Subcutaneous abdominal adipose tissue (tissue), 5 donors: ENCODE measurements around the gene MYT1.

ENCODE experiments used
- H3K27ac ChIP-seq: one replicate; pipeline ENCODE4 v1.7.0; 2013; ENCODE audit warnings: low read depth, mild to moderate bottlenecking, inconsistent platforms, low read length, moderate library complexity
- H3K27me3 ChIP-seq, 5 donors: one replicate each; pipeline ENCODE4 v1.7.0; 2013; ENCODE audit warnings: low read length in 5 of 5, inconsistent platforms in 1 of 5; ENCODE audit not compliant: control insufficient read depth in 5 of 5, insufficient read depth in 4 of 5
- H3K36me3 ChIP-seq, 5 donors: one replicate each; pipeline ENCODE4 v1.7.0; 2013; ENCODE audit warnings: low read length in 5 of 5; ENCODE audit not compliant: control insufficient read depth in 5 of 5, insufficient read depth in 5 of 5
- H3K4me1 ChIP-seq, 5 donors: one replicate each; pipeline ENCODE4 v1.7.0; 2013; ENCODE audit warnings: low read length in 5 of 5, mild to moderate bottlenecking in 3 of 5, moderate library complexity in 1 of 5; ENCODE audit not compliant: control insufficient read depth in 5 of 5, insufficient read depth in 5 of 5
- H3K4me3 ChIP-seq, 5 donors: one replicate each; pipeline ENCODE4 v1.7.0; 2013; ENCODE audit warnings: low read length in 5 of 5, low read depth in 1 of 5
- H3K9ac ChIP-seq, 5 donors: one replicate each; pipeline ENCODE4 v1.7.0; 2013; ENCODE audit warnings: low read length in 5 of 5, mild to moderate bottlenecking in 4 of 5, moderate library complexity in 3 of 5
- H3K9me3 ChIP-seq, 5 donors: one replicate each; pipeline ENCODE4 v1.7.0; 2013; ENCODE audit warnings: low read length in 5 of 5; ENCODE audit not compliant: control insufficient read depth in 5 of 5
- donor health status: healthy.
- donor health status: healthy.
- donor health status: healthy.
- donor health status: healthy.
- donor health status: healthy.

MYT1 gene

DNA sequence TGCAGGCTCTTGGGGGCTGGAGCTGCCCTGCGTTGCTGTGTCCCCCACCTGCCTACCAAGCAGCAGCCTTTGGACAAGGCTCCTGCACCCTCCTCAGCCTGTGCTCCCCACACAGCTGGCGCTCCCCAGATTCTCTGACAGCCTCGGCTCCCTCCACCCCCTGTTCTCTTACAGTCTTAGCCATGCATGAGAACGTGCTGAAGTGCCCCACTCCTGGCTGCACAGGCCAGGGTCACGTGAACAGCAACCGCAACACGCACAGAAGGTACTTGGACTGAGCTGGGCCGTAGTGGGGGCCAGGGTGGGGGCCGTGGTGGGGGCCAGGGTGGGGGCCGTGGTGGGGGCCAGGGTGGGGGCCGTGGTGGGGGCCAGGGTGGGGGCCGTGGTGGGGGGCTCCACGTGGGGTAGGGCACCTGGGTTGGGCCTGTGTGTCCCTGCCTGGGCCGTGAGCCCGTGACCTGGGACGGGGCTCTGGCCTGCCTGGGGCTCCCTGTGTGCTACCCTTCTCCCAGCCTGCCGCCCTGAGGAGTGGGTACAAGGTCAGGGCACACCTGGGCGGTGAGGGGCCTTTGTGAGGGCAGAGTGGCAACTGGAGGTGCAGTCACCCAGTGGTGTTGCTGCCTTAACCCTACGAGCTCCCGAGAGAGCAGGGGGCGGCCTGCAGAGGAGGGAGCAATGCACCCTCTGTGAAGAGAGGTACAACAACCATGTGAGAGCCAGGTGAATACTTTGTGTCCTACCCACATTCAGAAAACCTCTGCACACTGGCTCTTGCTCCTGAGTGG lies 47.8 kb downstream of the MYT1 start:
- H3K4me1 ChIP-seq: peaks cover 11 to 20% (median 18%) of the 10 kb centered on the region in 5 donors
- peaks cover 0 to 2% (median 0%) of the 10 kb centered on the region in 5 donors for H3K9me3 ChIP-seq
- H3K27ac ChIP-seq: no peak overlapping the region
- H3K36me3 ChIP-seq: no peaks in the 10 kb centered on the region
- peaks cover 0 to 8% (median 0%) of the 10 kb centered on the region in 5 donors for H3K27me3 ChIP-seq
- no peak overlapping the region for H3K4me3 ChIP-seq
- no peak overlapping the region for H3K9ac ChIP-seq

DNA sequence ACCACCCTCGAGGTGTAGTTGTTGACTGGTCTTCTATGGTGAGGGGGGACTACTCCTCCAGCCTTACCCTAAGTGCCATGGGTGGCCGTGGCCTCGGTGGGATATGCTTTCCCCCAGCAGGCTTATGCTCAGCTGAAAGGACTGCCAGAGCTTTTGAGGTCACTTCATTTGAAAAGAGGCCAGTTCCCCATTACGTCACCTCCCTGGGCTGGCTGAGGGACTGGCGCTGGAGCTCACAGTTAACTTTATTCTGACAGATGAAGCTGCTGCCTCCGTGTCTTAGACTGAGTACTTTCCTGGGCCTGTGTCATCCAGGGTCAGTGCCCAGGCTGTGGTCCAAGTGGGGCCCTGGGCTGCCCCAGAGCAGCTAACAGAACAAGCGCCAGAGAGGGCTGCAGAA lies 48.5 kb downstream of the MYT1 start:
- H3K4me1 ChIP-seq: peaks cover 11 to 20% (median 18%) of the 10 kb centered on the region in 5 donors
- no peak overlapping the region for H3K27ac ChIP-seq

DNA sequence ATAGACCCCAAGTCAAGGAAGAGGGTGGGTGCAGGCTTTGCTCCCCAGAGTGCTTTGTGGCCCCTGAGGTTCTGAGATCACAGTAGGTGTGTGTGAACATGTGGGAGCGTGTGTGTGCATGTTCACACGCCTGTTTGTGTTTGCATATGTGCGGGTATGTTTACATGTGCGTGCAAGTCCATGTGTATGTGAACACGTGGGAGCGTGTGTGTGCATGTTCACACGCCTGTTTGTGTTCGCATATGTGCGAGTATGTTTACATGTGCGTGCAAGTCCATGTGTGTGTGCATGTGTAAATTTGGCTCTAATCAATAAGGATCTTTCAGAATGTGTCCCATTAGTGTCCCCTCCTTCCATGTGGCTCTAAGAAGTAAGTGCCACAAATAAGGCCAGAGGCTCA lies 49.9 kb downstream of the MYT1 start:
- Histone ChIP-seq H3K9me3 (peaks cover 0 to 2% (median 0%) of the 10 kb centered on the region in 5 donors), H3K9ac (peak overlapping the region in 1 of 5 donors; percentile 98), H3K27ac (no peak overlapping the region), H3K4me1 (peaks cover 11 to 20% (median 18%) of the 10 kb centered on the region in 5 donors), H3K27me3 (peaks cover 0 to 8% (median 0%) of the 10 kb centered on the region in 5 donors), H3K4me3 (no peak overlapping the region), H3K36me3 (no peaks in the 10 kb centered on the region)

More for the DNA sequence above, 48.5 kb downstream of the MYT1 start:
- no peak overlapping the region for H3K4me3 ChIP-seq
- H3K9ac ChIP-seq: no peak overlapping the region
- peaks cover 0 to 8% (median 0%) of the 10 kb centered on the region in 5 donors for H3K27me3 ChIP-seq
- H3K9me3 ChIP-seq: peaks cover 0 to 2% (median 0%) of the 10 kb centered on the region in 5 donors
- H3K36me3 ChIP-seq: no peaks in the 10 kb centered on the region

DNA sequence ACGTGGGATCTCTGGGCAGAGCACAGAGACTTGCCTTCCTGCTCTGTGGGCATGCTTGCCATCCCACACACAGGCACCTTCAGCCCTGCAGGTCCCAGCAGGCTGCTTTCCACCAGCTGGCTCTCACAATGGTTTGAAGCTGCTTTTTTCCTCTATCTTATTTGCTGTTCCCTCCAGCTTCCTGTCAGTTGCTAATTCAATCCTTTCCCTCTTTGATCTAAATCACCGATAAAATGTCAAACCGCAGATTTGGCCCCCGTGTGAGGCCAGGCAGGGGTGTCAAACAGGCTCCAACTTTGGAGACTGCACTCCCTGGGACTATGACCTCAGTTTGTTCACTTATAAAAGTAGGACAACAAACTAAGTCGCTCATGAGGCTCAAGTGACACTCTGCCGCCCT lies 50.7 kb downstream of the MYT1 start:
- Histone ChIP-seq H3K4me1 (peaks cover 11 to 20% (median 18%) of the 10 kb centered on the region in 5 donors), H3K27ac (no peak overlapping the region), H3K27me3 (peaks cover 0 to 13% (median 3%) of the 10 kb centered on the region in 5 donors), H3K4me3 (no peak overlapping the region), H3K9ac (no peak overlapping the region), H3K9me3 (peaks cover 0 to 2% (median 0%) of the 10 kb centered on the region in 5 donors), H3K36me3 (no peaks in the 10 kb centered on the region)

DNA sequence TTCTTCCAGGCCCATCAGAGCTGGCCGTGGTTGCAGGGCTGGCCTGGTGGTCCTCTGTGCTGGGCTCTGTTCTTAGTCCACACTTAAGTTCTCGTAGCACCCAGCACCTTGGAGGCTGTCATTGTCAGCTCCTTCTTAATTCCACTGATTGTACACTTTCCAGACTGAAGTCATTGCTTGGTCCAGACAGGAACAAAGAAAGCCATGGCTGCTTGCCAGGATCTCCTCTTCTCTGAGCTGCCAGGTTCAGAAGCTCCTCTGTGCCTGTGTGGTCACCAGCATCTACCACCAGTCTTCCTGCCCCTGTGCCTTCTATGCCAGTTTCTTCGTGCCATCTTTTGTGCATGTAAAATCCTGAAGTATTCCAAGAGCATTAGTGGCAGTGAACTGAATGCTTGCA lies 51.8 kb downstream of the MYT1 start:
- Histone ChIP-seq H3K27me3 (peaks cover 0 to 17% (median 6%) of the 10 kb centered on the region in 5 donors), H3K9ac (no peak overlapping the region), H3K4me1 (peaks cover 11 to 22% (median 18%) of the 10 kb centered on the region in 5 donors), H3K27ac (no peak overlapping the region), H3K36me3 (no peaks in the 10 kb centered on the region), H3K9me3 (peaks cover 0 to 2% (median 0%) of the 10 kb centered on the region in 5 donors), H3K4me3 (no peak overlapping the region)

DNA sequence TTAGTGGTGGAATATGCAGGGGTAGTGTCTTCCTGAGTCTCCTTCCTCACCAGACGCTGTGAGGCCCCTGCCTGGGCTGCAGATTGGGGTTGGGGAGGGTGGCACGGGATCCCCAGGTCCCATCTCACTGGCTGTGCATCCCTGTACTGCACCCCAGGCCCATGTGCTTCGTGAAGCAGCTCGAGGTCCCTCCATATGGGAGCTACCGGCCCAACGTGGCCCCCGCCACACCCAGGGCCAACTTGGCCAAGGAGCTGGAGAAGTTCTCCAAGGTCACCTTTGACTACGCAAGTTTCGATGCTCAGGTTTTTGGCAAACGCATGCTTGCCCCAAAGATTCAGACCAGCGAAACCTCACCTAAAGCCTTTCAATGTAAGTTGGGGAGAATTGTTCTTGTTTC lies 52.7 kb downstream of the MYT1 start:
- Histone ChIP-seq H3K4me1 (peaks cover 11 to 30% (median 18%) of the 10 kb centered on the region in 5 donors), H3K9me3 (peaks cover 0 to 2% (median 0%) of the 10 kb centered on the region in 5 donors), H3K36me3 (no peaks in the 10 kb centered on the region), H3K9ac (no peak overlapping the region), H3K27me3 (peaks cover 0 to 21% (median 6%) of the 10 kb centered on the region in 5 donors), H3K4me3 (no peak overlapping the region), H3K27ac (no peak overlapping the region)

DNA sequence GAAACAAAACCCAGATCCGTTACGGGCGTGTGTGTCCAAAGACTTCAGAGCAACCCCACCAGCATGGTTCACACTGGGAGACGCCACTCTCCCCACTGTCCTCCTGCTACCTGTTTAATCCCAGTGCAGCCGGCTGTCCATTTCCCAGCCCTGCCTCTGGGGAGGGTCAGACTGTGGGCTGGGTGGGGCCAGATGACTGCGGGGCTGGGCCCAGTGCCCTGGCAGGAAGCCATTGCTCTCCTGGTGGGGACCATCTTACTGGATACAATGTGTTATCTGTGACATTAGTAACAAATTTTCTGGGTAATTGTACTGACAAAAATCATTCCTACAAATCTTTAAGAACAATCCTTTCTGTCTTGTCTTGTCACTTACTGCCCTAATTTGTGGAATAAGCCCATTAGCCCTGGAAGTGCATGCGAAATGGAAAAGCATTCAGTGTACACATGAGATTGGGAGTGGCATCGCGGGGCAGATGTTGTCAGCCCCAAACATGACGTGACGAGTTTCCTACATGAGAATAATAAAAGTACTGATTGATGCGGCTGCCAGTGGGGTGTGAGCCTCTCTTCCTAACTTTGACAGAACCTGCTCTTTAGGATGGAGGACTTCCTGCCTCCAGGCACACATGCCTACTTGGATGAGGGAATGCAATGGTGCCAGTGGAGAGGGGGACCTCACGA lies 53.4 kb downstream of the MYT1 start:
- peaks cover 11 to 32% (median 20%) of the 10 kb centered on the region in 5 donors for H3K4me1 ChIP-seq
- H3K36me3 ChIP-seq: no peaks in the 10 kb centered on the region
- H3K4me3 ChIP-seq: no peak overlapping the region

DNA sequence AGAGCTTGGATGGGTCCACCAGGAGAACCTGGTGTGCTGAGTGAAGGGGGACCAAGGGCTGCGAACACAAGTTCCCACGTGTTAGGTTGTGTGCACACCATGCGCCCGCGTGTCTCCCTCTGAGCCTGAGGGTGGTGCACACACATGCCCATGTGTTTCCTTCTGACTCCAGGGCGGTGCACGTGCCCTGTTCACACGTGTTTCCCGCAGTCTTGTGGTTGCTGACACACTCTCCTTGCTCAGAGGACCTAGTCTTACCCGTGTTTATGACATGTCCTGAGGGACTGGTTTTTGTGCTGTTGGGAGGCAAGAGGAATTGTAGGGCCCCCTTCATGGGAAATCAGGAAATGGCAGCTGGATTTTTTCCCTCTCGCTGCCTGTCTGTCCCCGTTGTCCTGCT lies 55.0 kb downstream of the MYT1 start:
- Histone ChIP-seq H3K27ac (no peak overlapping the region), H3K4me1 (peaks cover 2 to 31% (median 19%) of the 10 kb centered on the region in 5 donors), H3K9ac (no peak overlapping the region), H3K9me3 (peaks cover 0 to under 1% (median 0%) of the 10 kb centered on the region in 5 donors), H3K36me3 (no peaks in the 10 kb centered on the region), H3K27me3 (peaks cover 0 to 24% (median 6%) of the 10 kb centered on the region in 5 donors), H3K4me3 (no peak overlapping the region)

More for the DNA sequence above, 53.4 kb downstream of the MYT1 start:
- Histone ChIP-seq H3K27ac (no peak overlapping the region), H3K27me3 (peaks cover 0 to 24% (median 6%) of the 10 kb centered on the region in 5 donors), H3K9me3 (peaks cover 0 to 2% (median 0%) of the 10 kb centered on the region in 5 donors), H3K9ac (no peak overlapping the region)

DNA sequence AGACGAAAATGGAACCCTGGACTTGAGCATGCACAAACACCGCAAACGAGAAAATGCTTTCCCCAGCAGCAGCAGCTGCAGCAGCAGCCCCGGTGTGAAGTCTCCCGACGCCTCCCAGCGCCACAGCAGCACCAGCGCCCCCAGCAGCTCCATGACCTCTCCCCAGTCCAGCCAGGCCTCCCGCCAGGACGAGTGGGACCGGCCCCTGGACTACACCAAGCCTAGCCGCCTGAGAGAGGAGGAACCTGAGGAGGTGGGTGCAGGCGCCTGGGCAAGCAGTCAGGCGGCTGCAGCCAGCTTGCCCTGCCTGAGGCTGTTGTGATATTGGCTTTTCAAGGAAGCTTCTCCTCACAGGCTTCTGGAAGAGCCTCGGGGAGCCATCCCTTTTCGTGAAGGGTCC lies 55.5 kb downstream of the MYT1 start:
- Histone ChIP-seq H3K9ac (no peak overlapping the region), H3K9me3 (no peaks in the 10 kb centered on the region), H3K4me1 (peaks cover 0 to 37% (median 24%) of the 10 kb centered on the region in 5 donors), H3K4me3 (no peak overlapping the region), H3K27ac (no peak overlapping the region), H3K27me3 (peaks cover 0 to 22% (median 6%) of the 10 kb centered on the region in 5 donors), H3K36me3 (no peaks in the 10 kb centered on the region)

DNA sequence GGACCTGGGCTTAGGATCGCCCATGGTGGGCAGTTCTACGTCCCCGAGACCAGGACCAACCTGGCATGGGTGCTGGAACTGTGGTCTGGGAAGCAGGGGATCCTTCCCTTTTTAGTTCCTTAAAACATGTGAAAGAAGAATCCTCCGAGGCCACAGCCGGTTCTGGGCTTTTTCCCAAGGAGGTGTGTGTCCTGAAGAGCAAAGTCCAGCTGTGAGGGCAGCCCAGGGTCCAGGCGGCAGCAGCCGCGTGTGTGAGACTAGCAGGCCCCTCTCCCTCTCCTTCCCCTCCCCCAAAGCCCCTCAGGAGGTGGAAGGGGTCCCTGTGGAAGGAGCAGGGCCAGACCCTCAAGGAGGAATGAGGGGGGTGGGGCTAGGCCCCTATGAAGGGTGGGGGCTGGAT lies 56.2 kb downstream of the MYT1 start:
- no peaks in the 10 kb centered on the region for H3K36me3 ChIP-seq
- no peak overlapping the region for H3K9ac ChIP-seq
- H3K27me3 ChIP-seq: peaks cover 0 to 27% (median 6%) of the 10 kb centered on the region in 5 donors
- H3K4me1 ChIP-seq: peaks cover 0 to 38% (median 26%) of the 10 kb centered on the region in 5 donors
- H3K27ac ChIP-seq: no peak overlapping the region
- H3K9me3 ChIP-seq: no peaks in the 10 kb centered on the region
- H3K4me3 ChIP-seq: no peak overlapping the region
